Measurements from ENCODE around the gene LY6G5B. TPM values are rescaled to one million over a fixed set of nuclear protein-coding genes. Genes with fewer than 3 reads are reported as not detected.

Gene LY6G5B
- total and polyA plus RNA-seq, 3 experiments from 2014 or later = 0.64 to 21.2 (median 19.1) TPM

DNA sequence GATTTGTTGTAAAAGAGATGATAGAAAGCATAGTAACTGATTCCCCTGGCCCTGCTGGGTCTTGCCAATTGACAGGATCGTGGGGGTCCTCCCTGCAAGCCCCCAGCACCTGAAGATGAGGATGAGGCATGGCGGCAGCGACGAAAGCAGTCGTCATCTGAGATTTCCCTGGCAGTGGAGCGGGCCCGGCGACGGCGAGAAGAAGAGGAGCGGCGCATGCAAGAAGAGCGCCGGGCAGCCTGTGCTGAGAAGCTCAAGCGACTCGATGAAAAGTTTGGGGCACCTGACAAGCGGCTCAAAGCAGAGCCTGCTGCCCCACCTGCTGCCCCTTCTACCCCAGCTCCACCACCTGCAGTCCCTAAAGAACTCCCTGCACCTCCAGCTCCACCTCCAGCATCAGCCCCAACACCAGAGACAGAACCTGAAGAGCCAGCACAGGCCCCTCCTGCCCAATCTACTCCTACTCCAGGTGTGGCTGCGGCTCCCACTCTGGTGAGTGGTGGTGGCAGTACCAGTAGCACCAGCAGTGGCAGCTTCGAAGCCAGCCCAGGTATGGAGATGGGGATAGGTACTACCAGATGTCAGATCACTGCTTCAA is 42.0 kb upstream of the LY6G5B start:
- Mint-ChIP-seq H3K27ac (peak overlapping the region in 1 of 8 donors; percentile 40), H3K4me3 (peak overlapping the region in 1 of 7 donors; percentile 49)
- POLR2A ChIA-PET = no interaction called here

GRCh38 chr6:31629014-31629413 is 40.8 kb upstream of the LY6G5B start:
- H3K27me3 ChIP-seq (ENCODE audit: insufficient read depth, low read length, poor library complexity, severe bottlenecking) = no peaks in the 10 kb centered on the region
- no peak overlapping the region for H3K27ac ChIP-seq (ENCODE audit: low read depth, low read length)
- peaks cover 0 to 6% (median 0%) of the 10 kb centered on the region in 3 donors for H3K4me1 Mint-ChIP-seq
- no peak overlapping the region for H3K4me3 ChIP-seq (ENCODE audit: low read length)
- H3K36me3 Mint-ChIP-seq = peaks cover 9 to 95% (median 36%) of the 10 kb centered on the region in 3 donors
- ChIA-PET CTCF (interaction anchor here (1.4 kb wide), 1 partner anchor 78 kb away, joined by 3 read pairs; no protein-coding TSS in a partner anchor), POLR2A (no interaction called here)
- no peaks in the 10 kb centered on the region for H3K4me1 ChIP-seq (ENCODE audit: insufficient read depth, low read length)
- no peak overlapping the region for H3K4me3 Mint-ChIP-seq
- H3K9me3 ChIP-seq (ENCODE audit: low read length) = no peaks in the 10 kb centered on the region
- H3K27ac Mint-ChIP-seq = peak overlapping the region in 2 of 8 donors; percentile 21 to 59
- peaks cover 76% of the 10 kb centered on the region for H3K36me3 ChIP-seq (ENCODE audit: insufficient read depth, low read length)
- DNase-seq = no peak
- no peaks in the 10 kb centered on the region for H3K27me3 Mint-ChIP-seq
- H3K9me3 Mint-ChIP-seq = no peaks in the 10 kb centered on the region

More for the DNA sequence above, 42.0 kb upstream of the LY6G5B start:
- Histone ChIP-seq H3K4me1 (ENCODE audit: insufficient read depth, low read length) (no peaks in the 10 kb centered on the region), H3K27me3 (ENCODE audit: insufficient read depth, low read length, poor library complexity, severe bottlenecking) (no peaks in the 10 kb centered on the region), H3K27ac (ENCODE audit: low read depth, low read length) (no peak overlapping the region), H3K36me3 (ENCODE audit: insufficient read depth, low read length) (peaks cover 80% of the 10 kb centered on the region), H3K4me3 (ENCODE audit: low read length) (no peak overlapping the region), H3K9me3 (ENCODE audit: low read length) (no peaks in the 10 kb centered on the region)
- Mint-ChIP-seq H3K36me3 (peaks cover 9 to 91% (median 40%) of the 10 kb centered on the region in 3 donors), H3K4me1 (peaks cover under 1 to 13% (median under 1%) of the 10 kb centered on the region in 3 donors), H3K9me3 (no peaks in the 10 kb centered on the region), H3K27me3 (no peaks in the 10 kb centered on the region)
- DNase-seq = no peak
- CTCF ChIA-PET = no interaction called here

GRCh38 chr6:31630177-31630934 is 39.4 kb upstream of the LY6G5B start:
- no peak for DNase-seq
- H3K9me3 ChIP-seq (ENCODE audit: low read length) = no peaks in the 10 kb centered on the region
- no peaks in the 10 kb centered on the region for H3K9me3 Mint-ChIP-seq
- H3K36me3 ChIP-seq (ENCODE audit: insufficient read depth, low read length) = peaks cover 77% of the 10 kb centered on the region
- no peak overlapping the region for H3K4me3 ChIP-seq (ENCODE audit: low read length)
- ChIA-PET CTCF (interaction anchor here (0.7 to 1.4 kb wide), 2 partner anchors 37 to 80 kb away, joined by 3 read pairs; partner anchors contain the start of gene NCR3), POLR2A (interaction anchor here (1.2 kb wide), 1 partner anchor 34 kb away, joined by 3 read pairs; the partner anchor contains the start of gene GPANK1)
- H3K27me3 Mint-ChIP-seq = no peaks in the 10 kb centered on the region
- peaks cover 9 to 96% (median 31%) of the 10 kb centered on the region in 3 donors for H3K36me3 Mint-ChIP-seq
- H3K4me1 Mint-ChIP-seq = peaks cover 0 to 6% (median 0%) of the 10 kb centered on the region in 3 donors
- H3K4me3 Mint-ChIP-seq = no peak overlapping the region
- H3K27ac Mint-ChIP-seq = peak overlapping the region in 2 of 8 donors; percentile 47 to 93
- no peaks in the 10 kb centered on the region for H3K27me3 ChIP-seq (ENCODE audit: insufficient read depth, low read length, poor library complexity, severe bottlenecking)
- no peak overlapping the region for H3K27ac ChIP-seq (ENCODE audit: low read depth, low read length)
- no peaks in the 10 kb centered on the region for H3K4me1 ChIP-seq (ENCODE audit: insufficient read depth, low read length)

DNA sequence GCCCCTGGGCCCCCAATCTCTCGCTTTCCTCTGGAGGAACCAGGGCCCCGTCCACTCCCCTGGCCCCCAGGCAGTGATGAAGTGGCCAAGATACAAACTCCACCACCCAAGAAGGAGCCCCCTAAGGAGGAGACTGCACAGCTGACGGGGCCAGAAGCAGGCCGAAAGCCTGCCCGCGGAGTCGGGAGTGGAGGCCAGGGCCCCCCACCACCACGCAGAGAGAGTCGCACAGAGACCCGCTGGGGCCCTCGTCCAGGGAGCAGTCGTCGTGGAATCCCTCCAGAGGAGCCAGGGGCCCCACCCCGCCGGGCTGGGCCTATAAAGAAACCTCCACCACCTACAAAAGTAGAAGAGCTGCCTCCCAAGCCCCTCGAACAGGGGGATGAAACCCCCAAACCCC is 38.6 kb upstream of the LY6G5B start:
- no peak for DNase-seq
- H3K9me3 ChIP-seq (ENCODE audit: low read length) = no peaks in the 10 kb centered on the region
- H3K27ac ChIP-seq (ENCODE audit: low read depth, low read length) = no peak overlapping the region
- Mint-ChIP-seq H3K4me3 (no peak overlapping the region), H3K9me3 (no peaks in the 10 kb centered on the region), H3K27me3 (no peaks in the 10 kb centered on the region), H3K27ac (no peak overlapping the region), H3K4me1 (peaks cover 0 to 6% (median 0%) of the 10 kb centered on the region in 3 donors), H3K36me3 (peaks cover 12 to 96% (median 27%) of the 10 kb centered on the region in 3 donors)
- peaks cover 78% of the 10 kb centered on the region for H3K36me3 ChIP-seq (ENCODE audit: insufficient read depth, low read length)
- no peaks in the 10 kb centered on the region for H3K4me1 ChIP-seq (ENCODE audit: insufficient read depth, low read length)
- H3K4me3 ChIP-seq (ENCODE audit: low read length) = no peak overlapping the region
- ChIA-PET CTCF (no interaction called here), POLR2A (no interaction called here)
- no peaks in the 10 kb centered on the region for H3K27me3 ChIP-seq (ENCODE audit: insufficient read depth, low read length, poor library complexity, severe bottlenecking)

DNA sequence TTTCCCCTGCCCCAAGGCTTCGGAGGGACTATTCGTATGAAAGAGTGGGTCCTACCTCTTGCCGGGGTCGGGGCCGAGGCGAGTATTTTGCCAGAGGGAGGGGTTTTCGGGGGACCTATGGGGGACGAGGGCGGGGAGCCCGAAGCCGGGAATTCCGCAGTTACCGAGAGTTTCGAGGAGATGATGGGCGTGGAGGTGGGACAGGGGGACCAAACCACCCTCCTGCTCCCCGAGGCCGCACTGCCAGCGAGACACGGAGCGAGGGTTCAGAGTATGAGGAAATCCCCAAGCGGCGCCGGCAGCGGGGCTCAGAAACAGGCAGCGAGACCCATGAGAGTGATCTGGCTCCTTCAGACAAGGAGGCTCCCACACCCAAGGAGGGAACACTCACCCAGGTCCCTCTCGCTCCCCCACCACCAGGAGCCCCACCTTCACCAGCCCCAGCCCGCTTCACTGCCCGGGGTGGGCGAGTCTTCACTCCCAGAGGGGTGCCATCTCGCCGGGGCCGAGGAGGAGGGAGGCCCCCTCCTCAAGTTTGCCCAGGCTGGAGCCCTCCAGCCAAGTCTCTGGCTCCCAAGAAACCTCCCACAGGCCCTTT is 38.0 kb upstream of the LY6G5B start:
- peaks cover 0 to 6% (median 1%) of the 10 kb centered on the region in 3 donors for H3K4me1 Mint-ChIP-seq
- no peaks in the 10 kb centered on the region for H3K27me3 Mint-ChIP-seq
- H3K9me3 Mint-ChIP-seq = no peaks in the 10 kb centered on the region
- ChIA-PET CTCF (no interaction called here), POLR2A (no interaction called here)
- no peak overlapping the region for H3K4me3 ChIP-seq (ENCODE audit: low read length)
- no peak overlapping the region for H3K27ac ChIP-seq (ENCODE audit: low read depth, low read length)
- no peaks in the 10 kb centered on the region for H3K27me3 ChIP-seq (ENCODE audit: insufficient read depth, low read length, poor library complexity, severe bottlenecking)
- H3K4me3 Mint-ChIP-seq = no peak overlapping the region
- DNase-seq = no peak
- H3K4me1 ChIP-seq (ENCODE audit: insufficient read depth, low read length) = no peaks in the 10 kb centered on the region
- H3K36me3 Mint-ChIP-seq = peaks cover 12 to 96% (median 23%) of the 10 kb centered on the region in 3 donors
- H3K27ac Mint-ChIP-seq = peak overlapping the region in 1 of 8 donors; percentile 50
- no peaks in the 10 kb centered on the region for H3K9me3 ChIP-seq (ENCODE audit: low read length)
- peaks cover 78% of the 10 kb centered on the region for H3K36me3 ChIP-seq (ENCODE audit: insufficient read depth, low read length)

DNA sequence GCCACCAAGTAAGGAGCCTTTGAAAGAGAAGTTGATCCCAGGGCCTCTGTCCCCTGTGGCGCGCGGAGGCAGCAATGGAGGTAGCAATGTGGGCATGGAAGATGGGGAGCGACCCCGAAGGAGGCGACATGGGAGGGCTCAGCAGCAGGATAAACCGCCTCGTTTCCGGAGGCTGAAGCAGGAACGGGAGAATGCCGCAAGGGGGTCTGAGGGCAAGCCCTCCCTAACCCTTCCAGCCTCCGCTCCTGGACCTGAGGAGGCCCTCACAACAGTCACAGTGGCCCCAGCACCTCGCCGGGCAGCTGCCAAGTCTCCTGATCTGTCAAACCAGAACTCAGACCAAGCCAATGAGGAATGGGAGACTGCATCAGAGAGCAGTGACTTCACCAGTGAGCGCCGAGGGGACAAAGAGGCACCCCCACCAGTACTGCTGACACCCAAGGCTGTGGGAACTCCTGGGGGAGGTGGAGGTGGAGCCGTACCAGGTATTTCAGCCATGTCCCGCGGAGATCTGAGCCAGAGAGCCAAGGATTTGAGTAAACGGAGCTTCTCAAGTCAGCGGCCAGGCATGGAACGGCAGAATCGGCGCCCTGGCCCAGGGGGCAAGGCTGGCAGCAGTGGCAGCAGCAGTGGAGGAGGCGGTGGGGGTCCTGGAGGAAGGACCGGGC is 37.4 kb upstream of the LY6G5B start:
- peaks cover 8 to 97% (median 20%) of the 10 kb centered on the region in 3 donors for H3K36me3 Mint-ChIP-seq
- H3K4me1 Mint-ChIP-seq = peaks cover 0 to 3% (median 1%) of the 10 kb centered on the region in 3 donors
- H3K4me3 Mint-ChIP-seq = no peak overlapping the region
- DNase-seq = no peak
- Histone ChIP-seq H3K27me3 (ENCODE audit: insufficient read depth, low read length, poor library complexity, severe bottlenecking) (no peaks in the 10 kb centered on the region), H3K27ac (ENCODE audit: low read depth, low read length) (no peak overlapping the region), H3K9me3 (ENCODE audit: low read length) (no peaks in the 10 kb centered on the region), H3K4me1 (ENCODE audit: insufficient read depth, low read length) (no peaks in the 10 kb centered on the region), H3K4me3 (ENCODE audit: low read length) (no peak overlapping the region), H3K36me3 (ENCODE audit: insufficient read depth, low read length) (peaks cover 77% of the 10 kb centered on the region)
- CTCF ChIA-PET = no interaction called here
- H3K27me3 Mint-ChIP-seq = no peaks in the 10 kb centered on the region
- POLR2A ChIA-PET = no interaction called here
- H3K9me3 Mint-ChIP-seq = no peaks in the 10 kb centered on the region
- peak overlapping the region in 1 of 8 donors; percentile 33 for H3K27ac Mint-ChIP-seq

DNA sequence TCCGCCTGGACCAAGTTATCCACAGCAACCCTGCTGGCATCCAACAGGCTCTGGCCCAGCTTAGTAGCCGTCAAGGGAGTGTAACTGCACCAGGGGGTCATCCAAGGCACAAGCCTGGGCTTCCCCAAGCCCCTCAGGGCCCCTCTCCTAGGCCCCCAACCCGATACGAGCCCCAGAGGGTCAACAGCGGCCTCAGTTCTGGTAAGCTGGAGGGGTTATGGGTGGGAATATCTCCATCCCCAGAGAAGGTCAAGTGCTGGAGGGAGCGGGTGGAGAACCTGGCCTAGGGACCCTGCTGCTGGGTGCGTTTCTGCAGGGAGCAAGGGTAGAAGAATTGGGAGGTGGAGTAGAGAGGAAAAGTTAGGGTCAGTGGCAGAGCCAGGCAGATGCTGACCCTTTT is 36.3 kb upstream of the LY6G5B start:
- Mint-ChIP-seq H3K27ac (peak overlapping the region in 2 of 8 donors; percentile 56 to 64), H3K36me3 (peaks cover 8 to 96% (median 20%) of the 10 kb centered on the region in 3 donors), H3K27me3 (no peaks in the 10 kb centered on the region), H3K9me3 (no peaks in the 10 kb centered on the region), H3K4me3 (no peak overlapping the region), H3K4me1 (peaks cover 0 to 1% (median 0%) of the 10 kb centered on the region in 3 donors)
- Histone ChIP-seq H3K4me1 (ENCODE audit: insufficient read depth, low read length) (no peaks in the 10 kb centered on the region), H3K27ac (ENCODE audit: low read depth, low read length) (no peak overlapping the region), H3K4me3 (ENCODE audit: low read length) (no peak overlapping the region), H3K9me3 (ENCODE audit: low read length) (no peaks in the 10 kb centered on the region), H3K27me3 (ENCODE audit: insufficient read depth, low read length, poor library complexity, severe bottlenecking) (no peaks in the 10 kb centered on the region), H3K36me3 (ENCODE audit: insufficient read depth, low read length) (peaks cover 74% of the 10 kb centered on the region)
- ChIA-PET CTCF (interaction anchor here (1.3 kb wide), 1 partner anchor 11 kb away, joined by 4 read pairs; no protein-coding TSS in a partner anchor), POLR2A (no interaction called here)
- DNase-seq = no peak
